ENCODE data around the gene KICS2.

Gene KICS2

DNA sequence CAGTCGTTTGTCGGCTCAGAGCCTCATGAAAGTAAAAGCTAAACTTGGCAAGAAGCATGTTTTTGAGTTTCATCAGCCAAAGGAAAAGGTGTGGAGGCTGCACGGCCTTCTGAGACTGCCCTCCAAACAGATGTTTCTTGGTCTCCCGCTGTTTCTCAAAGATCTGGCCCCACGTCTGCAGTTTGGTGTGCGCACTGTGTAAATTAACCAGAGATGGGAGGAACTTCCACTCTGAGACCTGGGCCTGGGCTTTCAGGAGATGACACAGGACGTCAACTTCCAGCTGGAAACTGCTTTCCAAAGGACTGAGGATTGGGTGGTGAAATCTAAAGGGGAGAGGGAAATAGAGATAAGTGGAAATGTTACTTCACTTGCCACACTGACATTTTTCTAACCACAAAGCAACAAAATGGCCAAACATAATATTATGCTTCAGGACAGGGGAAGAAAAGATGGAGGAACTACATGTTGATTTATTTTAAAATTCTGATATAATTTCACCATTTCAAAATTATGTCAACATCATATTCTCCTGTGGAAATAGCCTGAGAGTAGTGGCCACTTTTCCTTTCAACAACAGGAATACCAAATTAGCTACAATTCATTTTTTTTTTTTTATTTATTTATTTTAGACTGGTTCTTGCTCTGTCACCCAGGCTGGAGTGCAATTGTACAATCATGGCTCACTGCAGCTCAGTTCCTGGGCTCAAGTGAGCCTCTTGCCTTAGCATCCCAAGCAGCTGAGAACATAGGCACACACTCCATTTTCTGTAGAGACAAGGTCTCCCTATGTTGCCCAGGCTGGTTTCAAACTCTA lies 27.6 kb downstream of the KICS2 start:
- TF ChIP-seq, protein P1, sequence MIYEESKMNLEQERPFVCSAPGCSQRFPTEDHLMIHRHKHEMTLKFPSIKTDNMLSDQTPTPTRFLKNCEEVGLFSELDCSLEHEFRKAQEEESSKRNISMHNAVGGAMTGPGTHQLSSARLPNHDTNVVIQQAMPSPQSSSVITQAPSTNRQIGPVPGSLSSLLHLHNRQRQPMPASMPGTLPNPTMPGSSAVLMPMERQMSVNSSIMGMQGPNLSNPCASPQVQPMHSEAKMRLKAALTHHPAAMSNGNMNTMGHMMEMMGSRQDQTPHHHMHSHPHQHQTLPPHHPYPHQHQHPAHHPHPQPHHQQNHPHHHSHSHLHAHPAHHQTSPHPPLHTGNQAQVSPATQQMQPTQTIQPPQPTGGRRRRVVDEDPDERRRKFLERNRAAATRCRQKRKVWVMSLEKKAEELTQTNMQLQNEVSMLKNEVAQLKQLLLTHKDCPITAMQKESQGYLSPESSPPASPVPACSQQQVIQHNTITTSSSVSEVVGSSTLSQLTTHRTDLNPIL (CRISPR knock-in tag; IDR thresholded peaks at IDR 0.05; ENCODE audit: low read depth) = no peak
- TF ChIP-seq ZNF8 (CRISPR knock-in tag; IDR thresholded peaks at IDR 0.05) (no peak), SNAI2 (CRISPR knock-in tag; IDR thresholded peaks at IDR 0.05) (no peak), CSDC2 (CRISPR knock-in tag; IDR thresholded peaks at IDR 0.05) (no peak), ZFP30 (CRISPR knock-in tag; IDR thresholded peaks at IDR 0.05) (no peak), GLIS3 (CRISPR knock-in tag; IDR thresholded peaks at IDR 0.05) (no peak), ZNF565 (CRISPR knock-in tag; conservative IDR thresholded peaks at IDR 0.05; ENCODE audit: low read depth) (no peak), OSR1 (CRISPR knock-in tag; IDR thresholded peaks at IDR 0.05) (no peak), ZC3H10 (CRISPR knock-in tag; IDR thresholded peaks at IDR 0.05) (no peak), ARNTL (CRISPR knock-in tag; IDR thresholded peaks at IDR 0.05; ENCODE audit: borderline replicate concordance, low read depth) (no peak), RARB (CRISPR knock-in tag; IDR thresholded peaks at IDR 0.05) (no peak), TOX (CRISPR knock-in tag; IDR thresholded peaks at IDR 0.05; ENCODE audit: borderline replicate concordance) (no peak), BACH2 (CRISPR knock-in tag; IDR thresholded peaks at IDR 0.05; ENCODE audit: borderline replicate concordance) (no peak)
- TF ChIP-seq, protein P2, sequence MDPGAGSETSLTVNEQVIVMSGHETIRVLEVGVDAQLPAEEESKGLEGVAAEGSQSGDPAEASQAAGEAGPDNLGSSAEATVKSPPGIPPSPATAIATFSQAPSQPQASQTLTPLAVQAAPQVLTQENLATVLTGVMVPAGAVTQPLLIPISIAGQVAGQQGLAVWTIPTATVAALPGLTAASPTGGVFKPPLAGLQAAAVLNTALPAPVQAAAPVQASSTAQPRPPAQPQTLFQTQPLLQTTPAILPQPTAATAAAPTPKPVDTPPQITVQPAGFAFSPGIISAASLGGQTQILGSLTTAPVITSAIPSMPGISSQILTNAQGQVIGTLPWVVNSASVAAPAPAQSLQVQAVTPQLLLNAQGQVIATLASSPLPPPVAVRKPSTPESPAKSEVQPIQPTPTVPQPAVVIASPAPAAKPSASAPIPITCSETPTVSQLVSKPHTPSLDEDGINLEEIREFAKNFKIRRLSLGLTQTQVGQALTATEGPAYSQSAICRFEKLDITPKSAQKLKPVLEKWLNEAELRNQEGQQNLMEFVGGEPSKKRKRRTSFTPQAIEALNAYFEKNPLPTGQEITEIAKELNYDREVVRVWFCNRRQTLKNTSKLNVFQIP (CRISPR knock-in tag; IDR thresholded peaks at IDR 0.05; ENCODE audit: borderline replicate concordance, low read depth) = no peak
- ATAC-seq = no peak

DNA sequence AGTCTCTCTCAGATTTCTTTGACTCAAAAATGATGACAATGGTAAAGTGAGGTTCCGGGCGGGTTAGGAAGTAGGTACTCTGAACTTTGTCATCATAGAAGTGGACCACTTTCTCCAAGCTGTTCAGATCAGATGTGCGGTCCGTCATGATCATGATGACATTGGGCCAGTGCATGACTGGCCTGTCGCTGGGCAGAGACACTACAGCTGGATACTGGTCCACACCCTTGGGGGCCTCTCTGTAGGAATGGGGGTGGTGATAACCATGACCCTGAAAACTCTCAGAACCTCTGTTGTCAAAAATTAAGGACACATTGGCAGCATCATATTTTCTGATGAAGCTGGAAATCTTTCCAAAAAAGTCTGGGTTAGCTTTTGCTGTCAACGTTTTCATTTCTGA lies 28.2 kb downstream of the KICS2 start:
- no peak for ATAC-seq

DNA sequence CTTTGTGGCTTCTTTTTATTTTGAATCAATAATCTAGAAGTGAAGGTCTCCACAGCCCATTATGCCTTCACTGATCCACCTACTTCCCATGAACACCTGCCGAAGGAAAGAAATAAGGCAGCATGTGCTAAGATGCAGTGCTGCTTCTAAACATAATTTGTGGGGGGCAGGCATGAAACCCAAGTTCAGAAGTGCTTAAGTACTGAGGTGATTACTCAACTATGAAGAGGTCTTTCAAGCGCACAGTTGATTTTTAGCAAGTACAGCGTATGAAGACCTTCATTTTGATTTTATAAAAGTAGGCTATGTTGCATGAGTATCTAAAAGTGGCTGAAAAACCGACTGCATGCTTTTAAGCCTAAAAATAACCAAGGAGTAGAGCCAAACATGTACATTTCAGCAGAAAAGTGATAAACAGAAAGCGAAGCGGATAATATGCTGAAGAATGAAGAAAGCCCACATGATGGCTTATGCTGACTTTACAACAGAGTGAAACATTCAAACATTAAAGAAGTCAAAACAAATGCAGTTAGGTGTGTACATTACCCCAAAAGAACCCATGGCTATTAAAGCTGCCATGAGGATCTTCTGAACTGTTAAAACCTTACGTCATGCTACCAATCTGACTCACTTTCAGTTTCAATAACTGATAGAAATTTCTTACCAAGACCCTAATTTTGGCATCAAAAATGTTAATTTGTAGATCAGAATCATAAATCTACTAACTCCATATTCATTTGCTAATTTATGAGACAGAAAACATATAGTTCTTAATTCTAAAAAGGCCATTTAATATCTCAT lies 29.3 kb downstream of the KICS2 start:
- no peak for ATAC-seq
- TF ChIP-seq OSR1 (CRISPR knock-in tag; IDR thresholded peaks at IDR 0.05) (no peak), ESRRG (CRISPR knock-in tag; IDR thresholded peaks at IDR 0.05) (no peak), ISL1 (CRISPR knock-in tag; IDR thresholded peaks at IDR 0.05) (no peak), BACH2 (CRISPR knock-in tag; IDR thresholded peaks at IDR 0.05; ENCODE audit: borderline replicate concordance) (no peak), ZFP3 (CRISPR knock-in tag; IDR thresholded peaks at IDR 0.05) (no peak), ZNF565 (CRISPR knock-in tag; conservative IDR thresholded peaks at IDR 0.05; ENCODE audit: low read depth) (no peak), TSHZ2 (CRISPR knock-in tag; IDR thresholded peaks at IDR 0.05) (no peak), ARNTL (CRISPR knock-in tag; IDR thresholded peaks at IDR 0.05; ENCODE audit: borderline replicate concordance, low read depth) (no peak), PPARA (CRISPR knock-in tag; IDR thresholded peaks at IDR 0.05; ENCODE audit: borderline replicate concordance) (no peak), ZNF70 (CRISPR knock-in tag; IDR thresholded peaks at IDR 0.05) (no peak), CSDC2 (CRISPR knock-in tag; IDR thresholded peaks at IDR 0.05) (no peak), GLIS3 (CRISPR knock-in tag; IDR thresholded peaks at IDR 0.05) (no peak), SNAI2 (CRISPR knock-in tag; IDR thresholded peaks at IDR 0.05) (no peak)
- TF ChIP-seq, protein P1 (CRISPR knock-in tag; IDR thresholded peaks at IDR 0.05; ENCODE audit: low read depth) = no peak
- TF ChIP-seq, protein P2 (CRISPR knock-in tag; IDR thresholded peaks at IDR 0.05; ENCODE audit: borderline replicate concordance, low read depth) = no peak

More for the DNA sequence above, 28.2 kb downstream of the KICS2 start:
- TF ChIP-seq RARB (CRISPR knock-in tag; IDR thresholded peaks at IDR 0.05) = no peak
